ENCODE measurements around the gene BPIFB2. TPM values are rescaled to one million over a fixed set of nuclear protein-coding genes. Genes with fewer than 3 reads are reported as not detected.

BPIFB2 gene
- total RNA-seq, 2 donors from 2014 or later = not detected

DNA sequence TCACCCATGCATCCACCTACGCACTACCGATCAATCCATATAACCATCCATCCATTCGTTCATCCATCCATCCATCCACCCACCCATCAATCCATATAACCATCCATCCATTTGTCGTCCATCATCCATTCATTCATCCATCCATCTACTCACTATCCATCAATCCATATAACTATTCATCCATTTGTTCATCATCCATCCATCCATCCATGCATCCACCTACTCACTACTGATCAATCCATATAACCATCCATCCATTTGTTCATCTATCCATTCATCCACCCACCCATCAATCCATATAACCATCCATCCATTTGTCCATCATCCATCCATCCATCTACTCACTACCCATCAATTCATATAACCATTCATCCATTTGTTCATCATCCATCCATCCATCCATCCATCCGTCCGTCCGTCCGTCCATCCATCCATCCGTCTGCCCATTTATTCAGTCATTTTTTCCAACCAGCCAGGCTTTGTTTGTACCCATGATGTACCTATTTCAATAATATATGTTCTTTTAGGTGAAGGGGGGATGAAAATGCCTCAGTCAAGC lies 17.9 kb downstream of the BPIFB2 start:
- Mint-ChIP-seq H3K27me3 (no peaks in the 10 kb centered on the region), H3K4me3 (no peak overlapping the region), H3K4me1 (no peaks in the 10 kb centered on the region), H3K27ac (no peak overlapping the region), H3K9me3 (no peaks in the 10 kb centered on the region), H3K36me3 (ENCODE audit: low read depth) (no peaks in the 10 kb centered on the region)
- ATAC-seq (replicated peaks) = no peak

DNA sequence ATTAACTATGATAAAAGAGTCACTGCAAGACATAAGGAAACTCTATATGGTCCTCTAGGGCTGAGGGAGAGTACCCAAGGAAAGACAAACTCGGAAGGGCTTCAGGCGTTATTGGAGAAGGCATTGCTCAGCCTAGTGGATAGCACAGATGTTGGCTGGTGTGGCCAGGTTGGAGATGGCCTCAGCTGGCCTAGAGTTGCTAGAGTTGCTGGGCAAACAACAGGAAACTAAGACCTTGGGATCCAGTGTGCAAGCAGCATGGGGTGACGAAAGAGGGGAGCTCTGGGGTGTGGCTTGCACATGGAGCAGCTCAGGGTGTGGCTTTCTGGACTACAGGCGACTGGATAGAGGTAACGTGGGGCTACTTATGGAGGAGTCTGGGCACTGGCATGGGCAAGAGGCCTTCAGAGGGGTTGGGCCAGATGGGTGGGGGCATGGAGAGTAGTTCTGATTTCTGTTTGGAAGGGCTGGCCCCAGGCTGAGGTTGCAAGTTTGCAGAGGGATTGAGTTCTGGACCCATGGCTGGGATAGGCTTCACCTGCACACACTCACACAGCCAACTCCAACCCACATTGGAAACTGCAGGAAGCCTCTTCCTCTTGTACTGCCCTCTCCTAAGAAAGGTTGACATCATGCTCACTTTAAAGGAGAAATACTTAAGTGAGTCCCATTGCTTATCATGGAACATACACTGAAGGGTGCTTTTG lies 18.7 kb downstream of the BPIFB2 start:
- no peak overlapping the region for H3K4me3 Mint-ChIP-seq
- H3K9me3 Mint-ChIP-seq = no peaks in the 10 kb centered on the region
- no peaks in the 10 kb centered on the region for H3K36me3 Mint-ChIP-seq (ENCODE audit: low read depth)
- no peaks in the 10 kb centered on the region for H3K4me1 Mint-ChIP-seq
- no peak overlapping the region for H3K27ac Mint-ChIP-seq
- ATAC-seq (replicated peaks) = no peak
- H3K27me3 Mint-ChIP-seq = no peaks in the 10 kb centered on the region

DNA sequence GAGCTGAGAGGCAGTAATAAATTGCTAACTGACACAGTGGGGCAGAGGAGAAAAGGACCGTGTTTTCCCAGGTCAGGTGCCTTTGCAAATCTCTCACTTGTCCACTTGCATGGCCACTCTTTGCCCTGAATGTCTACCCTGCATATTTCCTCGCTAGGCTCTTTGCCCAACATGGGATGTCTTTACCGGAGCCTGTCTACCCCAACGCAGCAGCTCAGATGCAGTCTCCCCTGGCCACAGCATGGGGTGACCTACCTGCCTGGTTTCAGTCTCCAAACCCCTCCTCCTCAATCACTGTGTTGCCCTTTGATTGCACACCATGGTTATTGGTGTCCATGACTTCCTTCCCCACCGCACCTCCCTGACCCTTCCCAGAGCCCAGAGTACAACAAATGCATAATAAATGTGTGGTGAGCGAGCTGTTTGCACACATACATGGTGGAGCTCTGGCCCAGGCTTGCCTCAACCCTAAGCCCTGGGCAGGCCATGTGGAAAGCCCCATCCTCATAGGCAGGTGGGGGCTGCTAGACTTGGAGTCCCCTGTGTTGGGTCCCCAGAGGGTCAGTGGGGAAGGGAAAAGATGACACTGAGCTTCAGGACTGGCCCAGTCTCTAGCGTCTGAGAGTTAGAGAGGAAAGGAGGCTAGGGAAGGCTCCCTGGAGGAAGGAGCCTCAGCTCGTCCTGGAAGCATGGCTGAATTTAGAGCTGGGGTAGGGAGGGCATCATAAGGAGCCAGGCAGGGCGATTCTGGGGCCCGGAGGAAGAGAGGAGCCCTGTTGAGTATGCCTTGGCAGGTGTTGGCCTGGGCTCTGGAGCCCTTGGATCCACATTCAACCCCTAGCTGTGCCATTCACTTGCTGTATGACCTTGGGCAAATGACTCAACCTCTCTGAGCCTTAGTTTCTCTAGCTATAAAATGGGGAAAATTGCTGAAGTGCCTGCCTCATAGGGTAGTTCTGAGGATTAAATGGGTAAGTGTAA lies 19.6 kb downstream of the BPIFB2 start:
- Mint-ChIP-seq H3K27ac (no peak overlapping the region), H3K4me1 (no peaks in the 10 kb centered on the region), H3K36me3 (ENCODE audit: low read depth) (no peaks in the 10 kb centered on the region), H3K9me3 (no peaks in the 10 kb centered on the region), H3K27me3 (no peaks in the 10 kb centered on the region), H3K4me3 (no peak overlapping the region)
- ATAC-seq (replicated peaks) = no peak

DNA sequence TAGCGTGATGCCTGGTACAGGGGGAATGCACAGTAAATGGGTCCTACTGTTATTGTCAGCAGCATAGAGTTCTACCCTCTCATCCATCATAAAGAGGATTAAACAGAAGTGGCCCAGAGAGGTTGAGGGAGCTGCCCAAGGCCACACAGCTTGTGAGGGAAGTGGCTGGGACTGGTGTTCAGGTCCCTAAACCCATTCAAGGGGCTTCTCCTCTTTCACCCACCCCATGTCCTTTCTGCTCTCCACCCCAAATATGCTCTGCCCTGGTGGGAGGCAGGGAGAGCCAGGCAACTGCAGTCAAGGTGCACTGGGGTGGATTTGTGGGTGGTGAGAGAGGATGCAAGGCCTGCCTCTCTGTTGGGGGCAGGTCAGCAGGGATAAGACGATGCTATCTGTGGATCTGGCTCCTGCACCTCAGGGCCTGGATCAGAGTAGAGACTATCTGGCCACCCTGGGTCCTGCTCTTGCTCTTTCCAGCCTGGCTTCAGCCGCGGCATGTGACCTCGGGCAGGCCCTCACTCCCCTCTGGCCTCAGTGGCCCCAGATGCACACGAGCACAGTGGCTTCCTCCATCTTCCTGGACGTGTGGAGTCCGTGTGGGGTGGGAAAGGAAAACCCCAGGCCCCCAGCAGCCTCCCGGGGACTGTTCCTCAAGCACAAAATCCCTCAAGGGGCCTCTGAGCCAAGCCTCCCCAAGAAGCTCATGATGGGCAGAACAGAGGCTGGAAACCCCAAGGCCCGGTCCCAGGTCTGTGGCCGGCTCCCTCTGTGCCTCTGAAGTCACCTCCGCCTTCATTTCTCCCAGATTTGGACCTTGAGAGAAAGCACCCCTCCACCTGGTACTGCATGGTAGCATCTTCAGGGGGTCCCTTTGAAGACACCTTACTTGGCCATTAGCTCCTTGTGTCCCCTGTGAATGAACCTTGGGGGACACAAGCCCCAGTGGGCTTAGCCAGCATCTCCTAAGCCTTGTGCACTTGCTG lies 20.6 kb downstream of the BPIFB2 start:
- Mint-ChIP-seq H3K9me3 (no peaks in the 10 kb centered on the region), H3K4me1 (no peaks in the 10 kb centered on the region), H3K4me3 (no peak overlapping the region), H3K36me3 (ENCODE audit: low read depth) (no peaks in the 10 kb centered on the region), H3K27ac (no peak overlapping the region), H3K27me3 (no peaks in the 10 kb centered on the region)
- no peak for ATAC-seq (replicated peaks)

DNA sequence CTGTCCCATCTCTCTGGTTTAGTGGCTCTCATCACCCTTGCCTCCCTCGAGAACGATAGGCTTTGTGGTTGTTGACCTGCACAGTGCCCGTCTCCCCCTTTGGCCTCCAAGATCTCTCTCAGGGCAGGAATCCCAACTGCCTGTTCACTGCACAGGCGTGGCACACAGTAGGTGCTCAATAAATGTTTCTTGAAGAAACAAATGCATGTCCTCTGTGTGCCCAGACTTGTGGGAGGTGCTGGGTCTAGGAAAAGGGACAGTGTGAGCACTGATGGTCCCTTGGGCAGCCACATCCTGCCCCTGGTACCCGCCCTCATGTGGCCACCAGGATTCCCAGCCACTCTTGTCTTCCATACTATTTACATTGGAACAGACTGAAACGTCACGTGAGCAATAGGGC lies 21.4 kb downstream of the BPIFB2 start:
- Mint-ChIP-seq H3K9me3 (no peaks in the 10 kb centered on the region), H3K4me3 (no peak overlapping the region), H3K27me3 (no peaks in the 10 kb centered on the region), H3K27ac (no peak overlapping the region), H3K36me3 (ENCODE audit: low read depth) (no peaks in the 10 kb centered on the region), H3K4me1 (no peaks in the 10 kb centered on the region)
- ATAC-seq (replicated peaks) = no peak

DNA sequence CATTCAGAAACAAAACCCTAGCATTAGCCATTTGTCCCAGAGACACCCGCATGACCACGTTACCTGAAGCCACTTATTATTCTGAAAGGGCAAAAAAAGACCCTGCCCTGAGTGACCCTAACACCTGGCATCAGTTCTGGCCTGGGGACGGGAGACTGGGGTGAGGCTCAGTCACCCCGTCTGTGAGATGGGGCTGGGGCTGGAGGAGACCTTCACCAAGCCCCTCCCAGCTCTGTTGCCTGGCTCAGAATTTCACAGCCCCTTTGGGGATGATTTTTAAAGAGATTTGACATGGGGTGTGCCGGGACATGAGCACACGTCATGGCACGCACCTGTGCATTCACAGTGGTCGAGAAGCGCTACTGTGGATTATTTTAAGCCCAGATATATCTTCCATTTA lies 22.6 kb downstream of the BPIFB2 start:
- no peak overlapping the region for H3K27ac Mint-ChIP-seq
- H3K9me3 Mint-ChIP-seq = no peaks in the 10 kb centered on the region
- no peak for ATAC-seq (replicated peaks)
- H3K27me3 Mint-ChIP-seq = no peaks in the 10 kb centered on the region
- no peaks in the 10 kb centered on the region for H3K36me3 Mint-ChIP-seq (ENCODE audit: low read depth)
- no peaks in the 10 kb centered on the region for H3K4me1 Mint-ChIP-seq
- no peak overlapping the region for H3K4me3 Mint-ChIP-seq

DNA sequence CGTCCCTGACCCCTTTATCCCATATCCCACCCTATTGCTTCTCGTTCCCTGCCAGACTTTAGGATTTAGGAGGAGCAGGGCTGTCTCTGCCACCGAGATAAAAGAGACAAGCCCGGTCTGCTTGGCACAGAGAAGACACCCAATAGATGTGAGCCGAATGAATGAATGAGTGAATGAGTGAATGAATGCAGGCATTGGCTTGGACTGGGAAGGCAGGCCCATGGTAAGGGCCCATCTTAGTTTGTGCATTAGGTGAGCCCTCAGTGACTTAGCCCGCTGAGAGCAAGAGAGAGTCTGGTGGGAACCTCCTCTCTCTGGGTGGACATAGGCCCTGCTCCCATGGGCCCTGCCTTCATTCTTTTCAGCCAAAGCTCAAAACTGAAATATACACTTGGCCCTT lies 23.1 kb downstream of the BPIFB2 start:
- Mint-ChIP-seq H3K4me3 (no peak overlapping the region), H3K27ac (no peak overlapping the region), H3K9me3 (no peaks in the 10 kb centered on the region), H3K27me3 (no peaks in the 10 kb centered on the region), H3K36me3 (ENCODE audit: low read depth) (no peaks in the 10 kb centered on the region), H3K4me1 (no peaks in the 10 kb centered on the region)
- ATAC-seq (replicated peaks) = no peak

DNA sequence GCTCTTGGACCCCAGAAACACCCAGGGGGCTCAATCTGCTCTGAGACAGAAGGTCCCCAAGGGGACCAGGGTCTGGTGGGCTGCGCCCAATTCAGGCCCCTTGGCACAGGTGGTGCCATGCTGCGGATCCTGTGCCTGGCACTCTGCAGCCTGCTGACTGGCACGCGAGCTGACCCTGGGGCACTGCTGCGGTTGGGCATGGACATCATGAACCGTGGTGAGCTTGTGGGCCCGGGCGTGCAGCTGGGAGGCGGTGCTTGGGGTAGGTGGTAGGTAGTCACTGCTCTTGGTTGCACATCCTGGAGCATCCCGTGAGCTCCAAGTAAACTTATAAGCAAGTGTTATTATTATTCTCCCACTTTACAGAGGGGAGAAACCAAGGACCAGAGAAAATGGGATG lies 24.0 kb downstream of the BPIFB2 start, which contains the start of gene BPIFB6:
Gene BPIFB6, plus strand, starts transcription at position 118 of the 400 bp plus-strand sequence. Its CDS starts 0 bp downstream, at position 118.
- no peaks in the 10 kb centered on the region for H3K36me3 Mint-ChIP-seq (ENCODE audit: low read depth)
- H3K27me3 Mint-ChIP-seq = no peaks in the 10 kb centered on the region
- no peak within 1 kb of the TSS for H3K4me3 Mint-ChIP-seq
- H3K9me3 Mint-ChIP-seq = no peaks in the 10 kb centered on the region
- H3K4me1 Mint-ChIP-seq = no peaks in the 10 kb centered on the region
- H3K27ac Mint-ChIP-seq = no peak within 1 kb of the TSS
- no peak for ATAC-seq (replicated peaks)

DNA sequence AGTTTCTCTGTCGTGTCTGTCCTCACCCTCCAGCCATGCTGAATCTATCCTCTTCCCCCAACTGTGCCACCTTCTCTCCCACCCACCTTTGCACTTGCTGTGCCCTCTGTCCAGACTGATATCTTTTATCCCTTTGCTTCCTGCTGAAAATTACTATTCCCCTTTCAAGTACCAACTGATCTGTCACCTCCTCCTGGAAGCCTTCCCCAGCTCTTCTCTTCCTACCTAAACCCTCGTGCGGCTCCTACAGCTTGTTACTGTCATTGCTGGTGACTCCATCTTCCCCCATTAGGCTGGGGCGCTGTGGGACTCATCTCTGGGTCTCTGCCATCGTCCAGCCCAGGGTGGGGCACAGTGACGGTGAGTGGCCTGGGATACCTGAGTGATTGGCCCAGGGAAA lies 25.1 kb downstream of the BPIFB2 start:
- no peaks in the 10 kb centered on the region for H3K4me1 Mint-ChIP-seq
- H3K36me3 Mint-ChIP-seq (ENCODE audit: low read depth) = no peaks in the 10 kb centered on the region
- no peak for ATAC-seq (replicated peaks)
- no peaks in the 10 kb centered on the region for H3K9me3 Mint-ChIP-seq
- no peak overlapping the region for H3K27ac Mint-ChIP-seq
- no peaks in the 10 kb centered on the region for H3K27me3 Mint-ChIP-seq
- no peak overlapping the region for H3K4me3 Mint-ChIP-seq

DNA sequence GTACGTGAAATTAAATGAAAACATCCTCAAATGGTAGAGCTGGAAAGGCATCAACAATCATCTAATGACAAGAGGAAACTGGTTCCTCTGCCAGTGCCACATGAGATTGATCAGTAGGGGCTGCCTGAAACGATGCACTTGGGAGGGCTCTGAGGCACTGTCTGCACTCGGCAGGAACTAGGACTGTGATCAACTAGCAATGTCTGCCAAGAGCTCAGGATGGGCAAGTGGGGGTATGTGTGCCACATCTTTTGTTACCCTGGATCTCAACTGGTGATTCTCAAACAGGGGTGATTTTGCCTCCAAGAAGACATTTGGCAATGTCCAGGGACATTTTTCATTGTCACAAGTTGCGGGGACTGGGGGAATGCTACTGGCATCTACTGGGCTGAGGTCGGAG lies 25.9 kb downstream of the BPIFB2 start:
- no peak overlapping the region for H3K27ac Mint-ChIP-seq
- H3K9me3 Mint-ChIP-seq = no peaks in the 10 kb centered on the region
- H3K4me1 Mint-ChIP-seq = no peaks in the 10 kb centered on the region
- H3K4me3 Mint-ChIP-seq = no peak overlapping the region
- no peaks in the 10 kb centered on the region for H3K27me3 Mint-ChIP-seq
- no peak for ATAC-seq (replicated peaks)
- no peaks in the 10 kb centered on the region for H3K36me3 Mint-ChIP-seq (ENCODE audit: low read depth)

DNA sequence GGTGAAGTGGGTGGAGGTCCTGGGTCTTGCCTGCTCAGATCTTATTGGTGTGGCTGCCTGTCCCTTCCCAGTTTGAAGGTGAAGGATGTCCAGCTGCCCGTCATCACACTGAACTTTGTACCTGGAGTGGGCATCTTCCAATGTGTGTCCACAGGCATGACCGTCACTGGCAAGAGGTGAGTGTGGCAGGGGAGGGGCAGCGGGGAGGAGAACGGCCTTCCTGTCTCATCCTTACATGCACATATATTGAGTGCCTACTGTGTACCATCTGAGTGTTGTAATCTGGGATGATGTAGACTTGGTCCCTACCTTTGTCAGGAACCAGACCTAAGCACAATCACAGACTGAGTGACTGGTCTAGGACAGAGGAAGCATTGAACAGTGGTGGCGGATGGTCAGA lies 26.6 kb downstream of the BPIFB2 start:
- no peak overlapping the region for H3K27ac Mint-ChIP-seq
- H3K9me3 Mint-ChIP-seq = no peaks in the 10 kb centered on the region
- no peak overlapping the region for H3K4me3 Mint-ChIP-seq
- no peaks in the 10 kb centered on the region for H3K27me3 Mint-ChIP-seq
- no peaks in the 10 kb centered on the region for H3K4me1 Mint-ChIP-seq
- ATAC-seq (replicated peaks) = no peak
- no peaks in the 10 kb centered on the region for H3K36me3 Mint-ChIP-seq (ENCODE audit: low read depth)

DNA sequence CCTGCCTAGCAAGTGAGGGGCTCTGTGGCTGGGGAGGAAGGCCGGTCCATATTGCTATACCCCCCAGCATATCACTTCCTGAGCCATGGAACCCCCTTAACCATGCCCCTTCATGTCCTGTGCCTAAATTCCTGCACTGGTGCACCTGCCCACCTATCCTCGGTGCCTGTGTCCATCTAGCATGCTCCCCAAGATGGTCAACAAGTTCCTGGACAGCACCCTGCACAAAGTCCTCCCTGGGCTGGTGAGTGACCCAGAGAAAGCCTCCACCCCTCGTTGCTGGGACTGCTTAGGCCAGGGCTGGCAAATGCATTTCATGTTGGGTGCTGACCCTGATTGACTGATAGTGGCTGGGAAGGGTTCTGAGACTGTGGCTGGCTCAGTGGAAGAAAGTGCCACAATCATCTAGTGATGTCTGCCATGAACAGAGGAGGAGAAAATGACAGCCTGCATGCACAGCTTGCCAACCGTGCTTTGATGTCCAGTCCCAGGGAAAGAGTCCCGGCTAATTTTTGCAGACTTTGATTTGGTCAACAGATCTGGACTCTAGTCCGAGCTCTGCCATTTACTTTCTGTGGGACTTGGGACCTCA lies 27.5 kb downstream of the BPIFB2 start:
- ATAC-seq (replicated peaks) = no peak
- Mint-ChIP-seq H3K4me3 (no peak overlapping the region), H3K4me1 (no peaks in the 10 kb centered on the region), H3K27me3 (no peaks in the 10 kb centered on the region), H3K36me3 (ENCODE audit: low read depth) (no peaks in the 10 kb centered on the region), H3K9me3 (no peaks in the 10 kb centered on the region), H3K27ac (no peak overlapping the region)

DNA sequence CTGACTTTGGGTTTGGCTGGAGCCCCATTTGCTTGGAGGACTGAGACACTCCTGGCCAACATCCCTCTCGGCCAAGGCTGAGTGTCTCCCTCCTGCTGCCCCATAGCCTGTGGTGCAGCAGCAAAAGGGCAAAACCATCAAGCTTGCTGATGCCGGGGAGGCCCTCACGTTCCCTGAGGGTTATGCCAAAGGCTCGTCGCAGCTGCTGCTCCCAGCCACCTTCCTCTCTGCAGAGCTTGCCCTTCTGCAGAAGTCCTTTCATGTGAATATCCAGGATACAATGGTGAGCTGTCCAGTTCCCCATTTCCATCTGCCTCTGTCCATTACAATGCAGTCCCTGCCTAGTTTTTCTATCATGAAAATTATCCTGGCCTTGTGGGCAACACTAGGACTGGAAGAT lies 30.0 kb downstream of the BPIFB2 start:
- Mint-ChIP-seq H3K4me1 (no peaks in the 10 kb centered on the region), H3K27me3 (no peaks in the 10 kb centered on the region), H3K27ac (no peak overlapping the region), H3K4me3 (no peak overlapping the region), H3K36me3 (ENCODE audit: low read depth) (no peaks in the 10 kb centered on the region), H3K9me3 (no peaks in the 10 kb centered on the region)
- ATAC-seq (replicated peaks) = no peak

DNA sequence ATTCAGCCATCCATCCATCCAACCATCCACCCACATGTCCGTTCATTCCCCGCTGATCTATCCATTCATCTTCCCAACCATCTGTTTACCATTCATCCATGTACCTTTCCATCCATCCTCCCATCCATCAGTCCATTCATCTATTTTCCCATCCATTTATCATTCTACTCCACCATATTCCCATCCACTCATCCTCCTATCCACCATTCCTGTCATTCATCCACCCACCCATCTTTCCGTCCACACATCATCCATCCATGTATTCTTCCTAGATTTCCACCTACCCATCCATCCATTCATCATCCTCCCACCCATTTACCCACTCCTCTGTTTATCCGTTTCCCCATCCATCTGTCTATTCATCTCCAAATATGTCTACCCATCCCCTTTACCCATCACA lies 30.7 kb downstream of the BPIFB2 start:
- H3K4me3 Mint-ChIP-seq = no peak overlapping the region
- no peak overlapping the region for H3K27ac Mint-ChIP-seq
- H3K4me1 Mint-ChIP-seq = no peaks in the 10 kb centered on the region
- H3K27me3 Mint-ChIP-seq = no peaks in the 10 kb centered on the region
- no peaks in the 10 kb centered on the region for H3K9me3 Mint-ChIP-seq
- H3K36me3 Mint-ChIP-seq (ENCODE audit: low read depth) = no peaks in the 10 kb centered on the region
- no peak for ATAC-seq (replicated peaks)

Data from activated T-helper 17 cell treated with anti-CD3 and anti-CD28 coated beads, Interleukin-2, amount 50 U/mL, for 72 hours (primary cell).